A673 (cell line): ENCODE data around the gene ZNF385B. TPM values are rescaled to one million over a fixed set of nuclear protein-coding genes. Genes with fewer than 3 reads are reported as not detected.

ENCODE experiments used
- BruUV-seq: library from RNA; stranded (reverse); fragments of 400-500 nt; replicated peaks from 2 replicates; lab custom pipeline; 2021; lab: Mats Ljungman, UMichigan
- CTCF ChIA-PET: fragments of 300-600 bp; sonication (Branson Sonifier 250); formaldehyde crosslinking; loops from one replicate; lab custom pipeline; 2022; ENCODE audit warnings: antibody characterized with exemption; lab: Charles Lee
- POLR2A ChIA-PET: fragments of 300-600 bp; sonication (Branson Sonifier 250); formaldehyde crosslinking; loops from one replicate; lab custom pipeline; 2022; ENCODE audit warnings: antibody characterized with exemption; ENCODE audit not compliant: low non-redundant PET; lab: Charles Lee
- DNase-seq: peaks from one replicate; pipeline ENCODE4 v3.0.0-alpha.2; 2015; ENCODE audit warnings: low spot score
- H3K27ac ChIP-seq: fragments of 200-600 bp; sonication (generic); 2 replicates; pipeline ENCODE4 v1.5.1; 2016; ENCODE audit warnings: mixed run types, low read depth, mild to moderate bottlenecking, mixed read lengths, antibody characterized with exemption, low read length; ENCODE audit not compliant: poor library complexity, severe bottlenecking
- H3K27me3 ChIP-seq: fragments of 200-600 bp; sonication (generic); replicated peaks from 2 replicates; pipeline ENCODE4 v1.6.1; 2017; ENCODE audit warnings: mixed run types, low read depth, mild to moderate bottlenecking, mixed read lengths, antibody characterized with exemption, low read length; ENCODE audit not compliant: insufficient read depth, poor library complexity
- H3K36me3 ChIP-seq: fragments of 200-600 bp; sonication (generic); 2 replicates; pipeline ENCODE4 v1.6.1; 2016; ENCODE audit warnings: mixed run types, mild to moderate bottlenecking, mixed read lengths, antibody characterized with exemption, low read length; ENCODE audit not compliant: insufficient read depth, poor library complexity, severe bottlenecking
- H3K4me1 ChIP-seq: fragments of 200-600 bp; sonication (generic); 2 replicates; pipeline ENCODE4 v1.6.1; 2017; ENCODE audit warnings: mixed run types, mild to moderate bottlenecking, mixed read lengths, antibody characterized with exemption, low read length; ENCODE audit not compliant: insufficient read depth, poor library complexity, severe bottlenecking
- H3K4me3 ChIP-seq: fragments of 200-600 bp; sonication (generic); 2 replicates; pipeline ENCODE4 v1.5.1; 2016; ENCODE audit warnings: low read depth, mixed run types, mild to moderate bottlenecking, mixed read lengths, low read length; ENCODE audit not compliant: poor library complexity, severe bottlenecking
- H3K9me3 ChIP-seq: fragments of 200-600 bp; sonication (generic); 2 replicates; pipeline ENCODE4 v1.6.1; 2016; ENCODE audit warnings: mixed run types, low read depth, mild to moderate bottlenecking, mixed read lengths, antibody characterized with exemption, low read length; ENCODE audit not compliant: poor library complexity, severe bottlenecking
- CTCF ChIP-seq: fragments of 300-800, 200-600 bp; sonication (generic); conservative IDR thresholded peaks from 2 replicates; pipeline ENCODE4 v1.5.1; 2017; ENCODE audit warnings: low read depth, mild to moderate bottlenecking, antibody characterized with exemption, low read length, moderate library complexity, mixed read lengths
- EZH2 ChIP-seq: fragments of 200-600 bp; sonication (generic); IDR thresholded peaks from 2 replicates; pipeline ENCODE4 v1.6.1; 2017; ENCODE audit warnings: borderline replicate concordance, low read depth, mild to moderate bottlenecking, mixed read lengths, antibody characterized with exemption, low read length; ENCODE audit not compliant: poor library complexity, severe bottlenecking
- intact Hi-C: fragments of 100-400 bp; cut with micrococcal nuclease; formaldehyde crosslinking; loops from one replicate; pipeline ENCODE4 v1.10.0; 2022; ENCODE audit not compliant: unreplicated experiment
- total RNA-seq: library from RNA; stranded (reverse); gene quantifications from 2 replicates; pipeline ENCODE4 v1.2.3, GENCODE V29; 2021

The ZNF385B gene
- total RNA-seq, 1 experiment from 2014 or later = not detected

GRCh38 chr2:179427065-179427464, 434.3 kb downstream of the ZNF385B start:
- BruUV-seq = no TSS peak
- ChIA-PET CTCF (no interaction called here), POLR2A (no interaction called here)
- H3K27me3 ChIP-seq = peaks cover 25% of the 10 kb centered on the region
- H3K4me1 ChIP-seq = no peaks in the 10 kb centered on the region
- no peaks in the 10 kb centered on the region for H3K36me3 ChIP-seq
- no peaks in the 10 kb centered on the region for H3K9me3 ChIP-seq
- H3K4me3 ChIP-seq = no peak overlapping the region
- TF ChIP-seq EZH2 (no peak), CTCF (no peak)
- no peak overlapping the region for H3K27ac ChIP-seq
- intact Hi-C loops = no loop called here
- DNase-seq = no peak

- intact Hi-C loops = loop anchor here (5.0 kb wide), 1 partner anchor 653 kb away; no protein-coding TSS in a partner anchor
- Histone ChIP-seq H3K4me3 (no peak overlapping the region), H3K27ac (no peak overlapping the region), H3K4me1 (no peaks in the 10 kb centered on the region), H3K9me3 (no peaks in the 10 kb centered on the region), H3K27me3 (peaks cover 20% of the 10 kb centered on the region), H3K36me3 (no peaks in the 10 kb centered on the region)
- TF ChIP-seq CTCF (no peak), EZH2 (no peak)
- BruUV-seq = no TSS peak
- CTCF ChIA-PET = no interaction called here
- POLR2A ChIA-PET = no interaction called here
- DNase-seq = no peak
These were observed 436.8 kb downstream of the ZNF385B start for GRCh38 chr2:179424571-179424970.

GRCh38 chr2:179422037-179422643, 439.3 kb downstream of the ZNF385B start:
- no peak overlapping the region for H3K27ac ChIP-seq
- TF ChIP-seq EZH2 (no peak), CTCF (peak; percentile 78)
- peak; percentile 58 for DNase-seq
- no TSS peak for BruUV-seq
- ChIA-PET POLR2A (no interaction called here), CTCF (interaction anchor here (0.7 to 2.3 kb wide), 2 partner anchors 11 to 607 kb away, joined by 3 to 7 read pairs; no protein-coding TSS in a partner anchor)
- intact Hi-C loops = loop anchor here (1.0 to 5.0 kb wide), 2 partner anchors 329 to 655 kb away; no protein-coding TSS in a partner anchor
- H3K36me3 ChIP-seq = no peaks in the 10 kb centered on the region
- no peaks in the 10 kb centered on the region for H3K9me3 ChIP-seq
- peaks cover 15% of the 10 kb centered on the region for H3K27me3 ChIP-seq
- no peak overlapping the region for H3K4me3 ChIP-seq
- no peaks in the 10 kb centered on the region for H3K4me1 ChIP-seq
